ENCODE results near the gene ZNF362.

The ZNF362 gene

GRCh38 chr1:33244809-33245186 is 11.5 kb upstream of the ZNF362 start:
- no peak for DNase-seq (ENCODE audit: low spot score)

GRCh38 chr1:33246171-33246570 is 10.1 kb upstream of the ZNF362 start:
- no peak for DNase-seq (ENCODE audit: low spot score)

- DNase-seq (ENCODE audit: low spot score), result no peak
Measured at GRCh38 chr1:33247545-33247944, 8.7 kb upstream of the ZNF362 start.

GRCh38 chr1:33248244-33248643 is 8.0 kb upstream of the ZNF362 start:
- DNase-seq (ENCODE audit: low spot score), result no peak

DNA sequence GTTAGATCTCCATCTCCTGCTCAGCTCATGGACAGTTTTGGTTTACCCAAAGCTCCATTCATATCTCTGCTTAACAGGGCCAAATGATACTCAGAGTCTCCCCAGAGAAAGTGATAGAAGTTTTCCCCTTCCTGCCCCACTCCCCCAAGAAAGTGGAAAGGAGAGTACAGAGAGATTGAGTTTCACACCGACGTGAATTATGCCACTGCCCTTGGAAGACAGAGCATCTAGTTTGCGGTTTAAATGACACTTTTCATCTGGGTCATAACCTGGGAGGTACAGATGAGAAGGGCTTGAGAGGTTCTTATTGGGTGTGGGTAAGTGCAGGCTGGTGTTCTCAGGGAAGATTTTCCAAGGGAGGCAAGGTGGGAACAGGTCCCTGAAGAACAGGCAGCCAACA is 6.9 kb upstream of the ZNF362 start:
- no peak for DNase-seq (ENCODE audit: low spot score)

- DNase-seq (ENCODE audit: low spot score), result no peak
Measured at GRCh38 chr1:33250217-33250616, 6.1 kb upstream of the ZNF362 start.

GRCh38 chr1:33250724-33251123 is 5.6 kb upstream of the ZNF362 start:
- no peak for DNase-seq (ENCODE audit: low spot score)

DNA sequence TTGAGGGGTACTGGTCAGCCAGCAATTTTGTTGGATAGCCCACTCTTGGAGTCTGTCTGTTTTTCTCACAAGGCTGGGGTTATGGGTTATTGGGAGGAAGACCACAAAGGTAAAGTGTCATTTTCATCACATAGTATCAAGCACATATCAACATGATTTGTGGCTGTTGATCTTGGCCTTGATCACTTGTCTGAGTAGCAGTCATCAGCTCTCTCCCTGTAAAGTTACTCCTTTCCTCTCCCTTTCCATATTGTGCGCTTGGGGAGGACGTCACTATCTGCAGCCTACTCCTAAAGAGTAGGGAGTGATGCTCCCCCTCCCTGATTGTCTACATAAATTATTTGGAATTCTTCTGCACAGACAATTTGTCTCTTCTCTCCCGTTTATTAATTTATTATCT is 1.8 kb upstream of the ZNF362 start:
- DNase-seq (ENCODE audit: low spot score), result no peak

GRCh38 chr1:33255347-33256220 is 708 bp upstream of the ZNF362 start:
- DNase-seq (ENCODE audit: low spot score), result no peak

GRCh38 chr1:33256221-33256470 is 146 bp upstream of the ZNF362 start:
- no peak for DNase-seq (ENCODE audit: low spot score)

DNA sequence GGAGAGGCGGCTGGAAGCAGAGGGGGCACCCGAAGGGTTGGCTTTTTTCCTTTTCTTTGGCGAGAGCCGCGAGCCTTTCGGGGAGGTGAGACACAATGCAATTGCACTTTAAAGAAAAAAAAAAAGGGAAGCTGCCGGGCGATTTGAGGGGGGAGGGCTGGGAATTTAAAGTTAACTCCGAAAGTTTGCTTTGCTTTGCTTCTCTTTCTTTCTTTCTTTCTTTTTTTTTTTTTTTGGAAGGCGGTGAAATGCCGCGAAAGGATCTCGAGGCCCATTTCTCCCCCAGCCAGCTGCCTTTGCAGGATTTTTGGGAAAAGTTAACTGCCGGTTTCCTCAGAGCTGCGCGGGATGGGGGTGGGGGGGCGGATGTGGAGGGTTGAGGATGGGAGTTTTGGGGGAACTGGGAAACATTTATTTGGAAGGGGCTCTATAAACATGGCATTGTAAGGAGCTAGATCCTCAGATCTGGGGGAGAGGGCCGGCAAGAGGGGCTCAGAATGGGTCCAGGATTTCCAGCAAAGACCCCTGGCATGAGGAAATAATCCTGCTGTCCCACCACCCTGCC is 997 bp downstream of the ZNF362 start:
- no peak for DNase-seq (ENCODE audit: low spot score)

GRCh38 chr1:33257772-33258712 is 1.8 kb downstream of the ZNF362 start:
- no peak for DNase-seq (ENCODE audit: low spot score)

- DNase-seq (ENCODE audit: low spot score), result no peak
Measured at GRCh38 chr1:33258788-33259274, 2.5 kb downstream of the ZNF362 start.

GRCh38 chr1:33259879-33260278 is 3.6 kb downstream of the ZNF362 start:
- no peak for DNase-seq (ENCODE audit: low spot score)

GRCh38 chr1:33260439-33260838 is 4.1 kb downstream of the ZNF362 start:
- no peak for DNase-seq (ENCODE audit: low spot score)

DNA sequence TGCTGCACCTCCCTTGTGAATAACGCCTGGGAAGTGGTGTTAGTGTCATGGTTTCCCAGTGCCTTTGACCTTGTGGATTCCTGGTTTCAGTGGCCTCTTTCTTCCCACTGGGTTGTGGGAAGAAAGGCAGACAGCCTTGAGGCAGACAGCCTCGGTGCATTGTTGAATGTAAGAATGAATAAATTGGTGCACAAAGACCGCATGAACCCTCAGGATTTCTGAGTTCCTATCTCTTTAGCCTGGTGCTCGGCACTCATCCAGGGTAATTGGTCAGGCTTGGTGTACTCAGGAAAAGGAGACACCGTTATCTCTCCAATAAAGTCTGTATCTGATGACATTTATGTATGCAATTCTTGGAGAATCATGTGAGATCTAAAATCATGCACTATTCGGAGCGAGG is 5.1 kb downstream of the ZNF362 start:
- DNase-seq (ENCODE audit: low spot score), result no peak

DNA sequence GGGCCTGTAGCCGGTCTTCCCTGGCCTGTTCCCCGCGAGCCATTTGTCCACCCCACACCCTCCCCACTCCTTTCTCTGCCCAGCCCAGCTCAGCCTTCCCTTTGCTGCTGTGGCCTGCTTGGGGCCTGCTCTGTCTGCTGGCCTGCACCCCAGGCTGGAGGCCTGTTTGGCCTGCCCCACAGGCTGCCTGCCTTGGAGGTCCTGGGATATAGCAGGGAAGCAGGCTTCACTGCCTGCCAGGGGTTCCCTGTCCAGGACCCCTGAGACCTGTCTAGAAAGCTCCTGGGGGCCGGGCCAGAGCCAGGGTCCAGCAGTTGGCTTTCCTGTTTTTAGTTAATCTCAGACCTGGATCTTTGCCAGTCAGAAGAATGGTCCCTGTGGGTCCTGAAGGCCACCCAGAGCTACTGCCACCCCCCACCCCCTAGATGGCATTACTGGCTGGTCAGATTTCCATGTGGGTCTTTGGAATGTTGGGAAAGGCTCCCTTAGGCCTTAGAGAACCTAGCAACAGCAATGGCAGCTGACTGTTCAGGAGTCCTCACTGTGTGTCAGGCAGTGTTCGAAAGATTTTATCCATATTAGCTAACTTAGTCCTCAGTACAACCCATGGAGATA is 7.7 kb downstream of the ZNF362 start:
- DNase-seq (ENCODE audit: low spot score), result no peak

DNA sequence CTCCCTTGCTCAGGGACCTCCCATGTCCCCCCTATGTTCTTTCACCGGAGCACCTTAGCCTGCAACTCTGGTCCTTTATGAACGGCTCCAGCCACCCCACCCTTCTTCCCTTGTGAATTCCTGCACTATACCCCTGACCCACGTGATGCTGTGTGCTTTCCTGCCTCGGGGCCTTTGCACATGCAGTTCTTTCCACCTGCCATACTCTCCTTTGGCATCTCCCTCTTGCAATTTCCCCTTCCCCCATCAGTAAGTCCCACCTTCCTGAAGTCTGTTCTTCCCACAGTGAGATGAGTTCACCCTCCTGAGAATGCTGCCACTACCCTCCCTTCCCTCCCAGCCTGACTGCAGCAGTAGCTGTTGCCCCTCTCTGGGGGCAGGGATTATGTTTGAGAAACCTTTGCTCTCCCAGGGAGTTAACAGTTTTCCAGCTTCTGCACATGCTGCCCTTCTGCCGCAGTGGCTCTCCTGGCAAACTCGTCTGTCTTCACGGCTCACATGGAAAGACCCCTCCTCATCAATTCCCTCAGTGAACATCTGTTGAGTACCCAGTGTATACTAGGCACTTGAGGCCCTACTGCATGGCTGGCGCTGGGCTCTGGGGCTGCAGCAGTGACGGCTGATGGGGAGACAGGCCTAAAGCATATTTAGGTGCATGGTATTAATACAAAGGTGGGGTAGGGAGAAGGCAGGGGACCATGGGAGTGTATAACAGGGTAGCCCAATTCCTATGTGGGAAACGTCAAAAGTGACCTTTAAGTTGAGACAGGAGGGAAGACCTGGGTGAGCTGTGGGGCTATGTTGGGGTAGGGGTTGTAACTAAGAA is 9.7 kb downstream of the ZNF362 start:
- no peak for DNase-seq (ENCODE audit: low spot score)

GRCh38 chr1:33266766-33267165 is 10.5 kb downstream of the ZNF362 start:
- no peak for DNase-seq (ENCODE audit: low spot score)

DNA sequence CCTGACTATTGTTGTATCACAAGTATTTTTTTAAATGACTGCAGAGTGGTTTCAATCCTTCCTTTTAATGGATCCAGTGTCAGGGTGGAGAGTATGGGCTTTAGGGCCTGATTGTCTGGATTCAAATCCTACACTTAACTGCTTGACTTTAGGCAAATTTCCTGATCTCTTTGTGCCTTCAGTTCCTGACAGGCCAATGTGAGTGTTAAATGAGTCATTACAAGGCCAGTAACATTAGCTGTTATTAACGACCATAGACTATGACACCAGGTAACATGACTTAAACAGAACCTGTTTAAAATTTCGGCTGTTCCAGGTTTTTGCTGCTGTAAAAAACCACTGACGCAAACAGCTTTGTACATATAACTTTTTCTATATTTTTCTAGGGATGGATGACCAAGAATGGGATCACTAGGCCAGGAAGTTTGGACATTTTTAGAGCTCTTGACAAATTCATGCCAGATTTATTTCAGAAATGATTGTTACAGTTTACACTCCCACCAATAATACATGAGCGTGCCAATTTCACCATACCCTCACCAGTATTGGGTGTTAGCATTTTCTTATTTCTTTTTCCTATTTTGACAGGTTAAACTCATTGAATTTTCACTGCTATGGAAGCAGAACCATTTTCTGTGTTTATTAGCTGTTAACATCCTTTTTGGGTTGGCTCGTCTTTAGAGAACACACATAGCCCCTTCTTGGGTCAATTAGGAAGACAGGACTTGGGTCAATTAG is 11.3 kb downstream of the ZNF362 start:
- no peak for DNase-seq (ENCODE audit: low spot score)

GRCh38 chr1:33268457-33268856 is 12.2 kb downstream of the ZNF362 start:
- no peak for DNase-seq (ENCODE audit: low spot score)

All from LoVo (cell line).